ENCODE measurements around the gene COMMD6.

GRCh38 chr13:75581874-75582640 lies 44.4 kb upstream of the COMMD6 start:
- TF ChIP-seq, protein P1, sequence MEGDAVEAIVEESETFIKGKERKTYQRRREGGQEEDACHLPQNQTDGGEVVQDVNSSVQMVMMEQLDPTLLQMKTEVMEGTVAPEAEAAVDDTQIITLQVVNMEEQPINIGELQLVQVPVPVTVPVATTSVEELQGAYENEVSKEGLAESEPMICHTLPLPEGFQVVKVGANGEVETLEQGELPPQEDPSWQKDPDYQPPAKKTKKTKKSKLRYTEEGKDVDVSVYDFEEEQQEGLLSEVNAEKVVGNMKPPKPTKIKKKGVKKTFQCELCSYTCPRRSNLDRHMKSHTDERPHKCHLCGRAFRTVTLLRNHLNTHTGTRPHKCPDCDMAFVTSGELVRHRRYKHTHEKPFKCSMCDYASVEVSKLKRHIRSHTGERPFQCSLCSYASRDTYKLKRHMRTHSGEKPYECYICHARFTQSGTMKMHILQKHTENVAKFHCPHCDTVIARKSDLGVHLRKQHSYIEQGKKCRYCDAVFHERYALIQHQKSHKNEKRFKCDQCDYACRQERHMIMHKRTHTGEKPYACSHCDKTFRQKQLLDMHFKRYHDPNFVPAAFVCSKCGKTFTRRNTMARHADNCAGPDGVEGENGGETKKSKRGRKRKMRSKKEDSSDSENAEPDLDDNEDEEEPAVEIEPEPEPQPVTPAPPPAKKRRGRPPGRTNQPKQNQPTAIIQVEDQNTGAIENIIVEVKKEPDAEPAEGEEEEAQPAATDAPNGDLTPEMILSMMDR (conservative IDR thresholded peaks at IDR 0.05) = no peak
- TF ChIP-seq EZH2 (IDR thresholded peaks at IDR 0.05; ENCODE audit: low read depth) = no peak

Data from PC-9 (cell line).